Right ventricle myocardium superior (tissue), 1 donor: ENCODE measurements around the gene GDPD2. TPM values are rescaled to one million over a fixed set of nuclear protein-coding genes. Genes with fewer than 3 reads are reported as not detected.

Experiments
- ATAC-seq: fragments of 200-7000 bp; cut with Tn5 transposase; one replicate; pipeline ENCODE4 v1.9.1; 2020; ENCODE audit warnings: mild to moderate bottlenecking; ENCODE audit not compliant: poor library complexity
- DNase-seq: peaks from one replicate; pipeline ENCODE4 v3.0.0-alpha.2; 2020
- intact Hi-C: fragments of 100-400 bp; cut with DNase I; formaldehyde crosslinking; loops from one replicate; pipeline ENCODE4 v1.11.2; 2022
- total RNA-seq: library from RNA; stranded (reverse); fragmentation: NEBNext Ultra II Directional; extraction: Animal tissue kit (Norgen Biotek cat#: 25700); gene quantifications from one replicate; pipeline ENCODE4 v1.2.1, GENCODE V29; 2021
- donor health status: DM: no; HTN: yes; CAD: no; lungs with severe emphysema.

GDPD2 gene
- total RNA-seq, 1 donor from 2014 or later = not detected

GRCh38 chrX:70434914-70435586, 11.9 kb downstream of the GDPD2 start:
- DNase-seq (peak; percentile 54), ATAC-seq (peak; percentile 70)
- intact Hi-C loops = no loop called here

- intact Hi-C loops = no loop called here
- DNase-seq (no peak), ATAC-seq (no peak)
Observed at GRCh38 chrX:70436343-70436742, 13.2 kb downstream of the GDPD2 start.

GRCh38 chrX:70437011-70437410, 13.9 kb downstream of the GDPD2 start:
- intact Hi-C loops = no loop called here
- DNase-seq = no peak
- no peak for ATAC-seq

- intact Hi-C loops = no loop called here
- ATAC-seq (no peak), DNase-seq (no peak)
Observed at GRCh38 chrX:70437921-70438665, 15.0 kb downstream of the GDPD2 start.

GRCh38 chrX:70439016-70439415, 15.9 kb downstream of the GDPD2 start:
- DNase-seq = no peak
- no peak for ATAC-seq
- intact Hi-C loops = no loop called here

- DNase-seq (no peak), ATAC-seq (no peak)
- intact Hi-C loops = no loop called here
Observed at GRCh38 chrX:70442224-70442623, 19.1 kb downstream of the GDPD2 start.

GRCh38 chrX:70444326-70444945, 21.3 kb downstream of the GDPD2 start, which contains the start of gene DLG3:
TSS of gene DLG3 (plus strand) at chrX:70444835. CDS start at chrX:70445202, 367 bp downstream.
- no peak for ATAC-seq
- DNase-seq = peak; percentile 49
- intact Hi-C loops = no loop called here

GRCh38 chrX:70444946-70445656, 22.0 kb downstream of the GDPD2 start:
- no peak for ATAC-seq
- intact Hi-C loops = no loop called here
- no peak for DNase-seq

GRCh38 chrX:70445951-70446350, 22.8 kb downstream of the GDPD2 start:
- DNase-seq = no peak
- no peak for ATAC-seq
- intact Hi-C loops = no loop called here

GRCh38 chrX:70446380-70447350, 23.6 kb downstream of the GDPD2 start:
- intact Hi-C loops = no loop called here
- ATAC-seq = no peak

GRCh38 chrX:70449457-70449966, 26.4 kb downstream of the GDPD2 start:
- intact Hi-C loops = no loop called here
- DNase-seq = no peak
- no peak for ATAC-seq

More at GRCh38 chrX:70446380-70447350, 23.6 kb downstream of the GDPD2 start:
- no peak for DNase-seq

GRCh38 chrX:70452143-70452733, 29.1 kb downstream of the GDPD2 start:
- peak; percentile 69 for DNase-seq
- intact Hi-C loops = no loop called here
- ATAC-seq = peak; percentile 62

GRCh38 chrX:70453024-70453618, 30.0 kb downstream of the GDPD2 start:
- ATAC-seq = no peak
- DNase-seq = no peak
- intact Hi-C loops = no loop called here

- DNase-seq = peak; percentile 78
- intact Hi-C loops = no loop called here
- peak; percentile 92 for ATAC-seq
Observed at GRCh38 chrX:70454441-70455365, 31.6 kb downstream of the GDPD2 start.

- ATAC-seq (peak; percentile 9), DNase-seq (no peak)
- intact Hi-C loops = no loop called here
Observed at GRCh38 chrX:70455366-70456202, 32.5 kb downstream of the GDPD2 start.
